SJCRH30 (cell line): Measurements from ENCODE around the gene GOLGA6C. TPM values are rescaled to one million over a fixed set of nuclear protein-coding genes. Genes with fewer than 3 reads are reported as not detected.
"Not testable (repeated sequence)": the region's sequence is repeated elsewhere in the genome, so short reads cannot be mapped to it uniquely, and the experiment has no call there.

Experiments
- DNase-seq, 2 experiments: peaks; one replicate each; pipeline ENCODE4 v3.0.0-alpha.2; 2015 to 2020
- H3K27ac ChIP-seq: fragments of 250-450 bp; sonication (Bioruptor Pico); 2 replicates; pipeline ENCODE4 v1.5.1; 2020; ENCODE audit warnings: mild to moderate bottlenecking, moderate library complexity
- H3K27me3 ChIP-seq: fragments of 250-450 bp; sonication (Bioruptor Pico); 2 replicates; pipeline ENCODE4 v1.5.1; 2020; ENCODE audit warnings: mild to moderate bottlenecking, moderate library complexity
- H3K36me3 ChIP-seq: fragments of 250-450 bp; sonication (Bioruptor Pico); 2 replicates; pipeline ENCODE4 v1.5.1; 2020; ENCODE audit warnings: mild to moderate bottlenecking, moderate library complexity
- H3K4me1 ChIP-seq: fragments of 250-450 bp; sonication (Bioruptor Pico); 2 replicates; pipeline ENCODE4 v1.5.1; 2020; ENCODE audit warnings: mild to moderate bottlenecking, moderate library complexity
- H3K4me3 ChIP-seq: fragments of 250-450 bp; sonication (Bioruptor Pico); 2 replicates; pipeline ENCODE4 v1.5.1; 2020; ENCODE audit warnings: mild to moderate bottlenecking, moderate library complexity
- H3K9me3 ChIP-seq: fragments of 250-450 bp; sonication (Bioruptor Pico); replicated peaks from 2 replicates; pipeline ENCODE4 v1.5.1; 2020; ENCODE audit warnings: mild to moderate bottlenecking, moderate library complexity
- total RNA-seq: library from RNA; depleted of rRNA; stranded (reverse); fragments of >200 nt; shearing (Covaris generic); gene quantifications from 2 replicates; pipeline ENCODE4 v1.2.3, GENCODE V29; 2014

The GOLGA6C gene
- total RNA-seq, 1 experiment from 2014 or later = not detected

- no peaks in the 10 kb centered on the region for H3K36me3 ChIP-seq
- H3K9me3 ChIP-seq = no peaks in the 10 kb centered on the region
- no peak overlapping the region for H3K27ac ChIP-seq
- H3K4me3 ChIP-seq = no peak overlapping the region
- no peaks in the 10 kb centered on the region for H3K4me1 ChIP-seq
- DNase-seq = no peak
- no peaks in the 10 kb centered on the region for H3K27me3 ChIP-seq
These were observed 34.4 kb upstream of the GOLGA6C start for GRCh38 chr15:75223688-75224087.

GRCh38 chr15:75224281-75224680 is 33.9 kb upstream of the GOLGA6C start:
- DNase-seq = no peak
- no peaks in the 10 kb centered on the region for H3K9me3 ChIP-seq
- H3K4me1 ChIP-seq = no peaks in the 10 kb centered on the region
- no peaks in the 10 kb centered on the region for H3K27me3 ChIP-seq
- H3K4me3 ChIP-seq = no peak overlapping the region
- no peaks in the 10 kb centered on the region for H3K36me3 ChIP-seq
- no peak overlapping the region for H3K27ac ChIP-seq

- H3K27ac ChIP-seq, H3K4me1 ChIP-seq, H3K36me3 ChIP-seq: not testable (repeated sequence)
These were observed 32.9 kb upstream of the GOLGA6C start for GRCh38 chr15:75225102-75225836.

GRCh38 chr15:75225951-75226732 is 32.0 kb upstream of the GOLGA6C start:
- H3K4me3 ChIP-seq = no peak overlapping the region
- no peaks in the 10 kb centered on the region for H3K9me3 ChIP-seq
- no peak overlapping the region for H3K27ac ChIP-seq
- H3K4me1 ChIP-seq = no peaks in the 10 kb centered on the region
- no peaks in the 10 kb centered on the region for H3K36me3 ChIP-seq
- no peaks in the 10 kb centered on the region for H3K27me3 ChIP-seq
- no peak for DNase-seq

More at GRCh38 chr15:75225102-75225836, 32.9 kb upstream of the GOLGA6C start:
- H3K9me3 ChIP-seq, H3K27me3 ChIP-seq, DNase-seq, H3K4me3 ChIP-seq: not testable (repeated sequence)

GRCh38 chr15:75227112-75227511 is 31.0 kb upstream of the GOLGA6C start:
- not testable (repeated sequence) for H3K4me3 ChIP-seq, H3K4me1 ChIP-seq, H3K27ac ChIP-seq, H3K36me3 ChIP-seq, H3K27me3 ChIP-seq, DNase-seq, H3K9me3 ChIP-seq

GRCh38 chr15:75227663-75228280 is 30.4 kb upstream of the GOLGA6C start:
- no peak for DNase-seq
- Histone ChIP-seq H3K27ac (no peak overlapping the region), H3K36me3 (no peaks in the 10 kb centered on the region), H3K9me3 (no peaks in the 10 kb centered on the region), H3K4me3 (no peak overlapping the region), H3K27me3 (peaks cover 6% of the 10 kb centered on the region), H3K4me1 (no peaks in the 10 kb centered on the region)

- peaks cover 6% of the 10 kb centered on the region for H3K27me3 ChIP-seq
These were observed 29.3 kb upstream of the GOLGA6C start for GRCh38 chr15:75228787-75229186.

GRCh38 chr15:75229191-75230015 is 28.7 kb upstream of the GOLGA6C start:
- H3K9me3 ChIP-seq = no peaks in the 10 kb centered on the region
- no peak overlapping the region for H3K4me3 ChIP-seq
- H3K4me1 ChIP-seq = no peaks in the 10 kb centered on the region
- no peak overlapping the region for H3K27ac ChIP-seq
- peak in 1 of 2 experiments; percentile 31 for DNase-seq
- H3K27me3 ChIP-seq = peaks cover 6% of the 10 kb centered on the region
- H3K36me3 ChIP-seq = no peaks in the 10 kb centered on the region

More at GRCh38 chr15:75228787-75229186, 29.3 kb upstream of the GOLGA6C start:
- Histone ChIP-seq H3K27ac (no peak overlapping the region), H3K9me3 (no peaks in the 10 kb centered on the region), H3K36me3 (no peaks in the 10 kb centered on the region), H3K4me3 (no peak overlapping the region), H3K4me1 (no peaks in the 10 kb centered on the region)
- DNase-seq = no peak

GRCh38 chr15:75230016-75230343 is 28.2 kb upstream of the GOLGA6C start:
- H3K36me3 ChIP-seq = no peaks in the 10 kb centered on the region
- H3K9me3 ChIP-seq = no peaks in the 10 kb centered on the region
- DNase-seq = peak in 1 of 2 experiments; percentile 36
- H3K27ac ChIP-seq = no peak overlapping the region
- H3K4me1 ChIP-seq = no peaks in the 10 kb centered on the region
- H3K4me3 ChIP-seq = no peak overlapping the region
- peaks cover 6% of the 10 kb centered on the region for H3K27me3 ChIP-seq

GRCh38 chr15:75230551-75231371 is 27.4 kb upstream of the GOLGA6C start:
- no peaks in the 10 kb centered on the region for H3K4me1 ChIP-seq
- no peak overlapping the region for H3K4me3 ChIP-seq
- H3K36me3 ChIP-seq = no peaks in the 10 kb centered on the region
- no peak overlapping the region for H3K27ac ChIP-seq
- peaks cover 6% of the 10 kb centered on the region for H3K27me3 ChIP-seq
- no peaks in the 10 kb centered on the region for H3K9me3 ChIP-seq
- no peak for DNase-seq

- DNase-seq = no peak
- H3K27me3 ChIP-seq = peaks cover 10% of the 10 kb centered on the region
- H3K36me3 ChIP-seq = no peaks in the 10 kb centered on the region
These were observed 26.3 kb upstream of the GOLGA6C start for GRCh38 chr15:75231836-75232235.

GRCh38 chr15:75232252-75232813 is 25.8 kb upstream of the GOLGA6C start:
- H3K36me3 ChIP-seq = no peaks in the 10 kb centered on the region
- no peak for DNase-seq
- no peak overlapping the region for H3K27ac ChIP-seq
- H3K4me3 ChIP-seq = no peak overlapping the region
- H3K9me3 ChIP-seq = no peaks in the 10 kb centered on the region
- H3K4me1 ChIP-seq = no peaks in the 10 kb centered on the region
- peaks cover 11% of the 10 kb centered on the region for H3K27me3 ChIP-seq

More at GRCh38 chr15:75231836-75232235, 26.3 kb upstream of the GOLGA6C start:
- Histone ChIP-seq H3K4me3 (no peak overlapping the region), H3K9me3 (no peaks in the 10 kb centered on the region), H3K27ac (no peak overlapping the region), H3K4me1 (no peaks in the 10 kb centered on the region)

- DNase-seq = no peak
- Histone ChIP-seq H3K27me3 (peaks cover 11% of the 10 kb centered on the region), H3K27ac (no peak overlapping the region), H3K36me3 (no peaks in the 10 kb centered on the region), H3K4me1 (no peaks in the 10 kb centered on the region), H3K4me3 (no peak overlapping the region), H3K9me3 (no peaks in the 10 kb centered on the region)
These were observed 25.2 kb upstream of the GOLGA6C start for GRCh38 chr15:75232826-75233503.
